ENCODE measurements around the gene C2CD5.
"Not testable (repeated sequence)": the region's sequence is repeated elsewhere in the genome, so short reads cannot be mapped to it uniquely, and the experiment has no call there.

C2CD5 gene

GRCh38 chr12:22544038-22544979, at the start of gene C2CD5:
Gene C2CD5 (minus strand): TSS chr12:22544542. CDS start chr12:22544150, 392 bp downstream.
- in situ Hi-C loops (cut with MboI; ENCODE audit: low pct_unique_long_range_greater_than_20kb, low sequenced_read_pairs): no loop called here
- DNase-seq: peak; percentile 98

- in situ Hi-C loops (cut with MboI; ENCODE audit: low pct_unique_long_range_greater_than_20kb, low sequenced_read_pairs): no loop called here
- no peak for DNase-seq
Measured at GRCh38 chr12:22593864-22594263, 49.5 kb upstream of the C2CD5 start.

GRCh38 chr12:22588817-22589216, 44.5 kb upstream of the C2CD5 start:
- in situ Hi-C loops (cut with MboI; ENCODE audit: low pct_unique_long_range_greater_than_20kb, low sequenced_read_pairs): no loop called here
- DNase-seq: no peak

GRCh38 chr12:22578328-22578727, 34.0 kb upstream of the C2CD5 start:
- in situ Hi-C loops (cut with MboI; ENCODE audit: low pct_unique_long_range_greater_than_20kb, low sequenced_read_pairs): no loop called here
- DNase-seq: no peak

GRCh38 chr12:22577667-22578066, 33.3 kb upstream of the C2CD5 start:
- no peak for DNase-seq
- in situ Hi-C loops (cut with MboI; ENCODE audit: low pct_unique_long_range_greater_than_20kb, low sequenced_read_pairs): no loop called here

GRCh38 chr12:22576473-22576872, 32.1 kb upstream of the C2CD5 start:
- in situ Hi-C loops (cut with MboI; ENCODE audit: low pct_unique_long_range_greater_than_20kb, low sequenced_read_pairs): no loop called here
- no peak for DNase-seq

- in situ Hi-C loops (cut with MboI; ENCODE audit: low pct_unique_long_range_greater_than_20kb, low sequenced_read_pairs): no loop called here
Measured at GRCh38 chr12:22576065-22576464, 31.7 kb upstream of the C2CD5 start.

GRCh38 chr12:22574921-22575320, 30.6 kb upstream of the C2CD5 start:
- no peak for DNase-seq
- in situ Hi-C loops (cut with MboI; ENCODE audit: low pct_unique_long_range_greater_than_20kb, low sequenced_read_pairs): no loop called here

More at GRCh38 chr12:22576065-22576464, 31.7 kb upstream of the C2CD5 start:
- DNase-seq: no peak

GRCh38 chr12:22573181-22573580, 28.8 kb upstream of the C2CD5 start:
- DNase-seq: no peak
- in situ Hi-C loops (cut with MboI; ENCODE audit: low pct_unique_long_range_greater_than_20kb, low sequenced_read_pairs): no loop called here

GRCh38 chr12:22569253-22569652, 24.9 kb upstream of the C2CD5 start:
- no peak for DNase-seq
- in situ Hi-C loops (cut with MboI; ENCODE audit: low pct_unique_long_range_greater_than_20kb, low sequenced_read_pairs): no loop called here

- DNase-seq: no peak
- in situ Hi-C loops (cut with MboI; ENCODE audit: low pct_unique_long_range_greater_than_20kb, low sequenced_read_pairs): no loop called here
Measured at GRCh38 chr12:22562036-22563028, 18.0 kb upstream of the C2CD5 start.

GRCh38 chr12:22554750-22555149, 10.4 kb upstream of the C2CD5 start:
- peak; percentile 87 for DNase-seq
- in situ Hi-C loops (cut with MboI; ENCODE audit: low pct_unique_long_range_greater_than_20kb, low sequenced_read_pairs): not testable (repeated sequence)

GRCh38 chr12:22551624-22552023, 7.3 kb upstream of the C2CD5 start:
- in situ Hi-C loops (cut with MboI; ENCODE audit: low pct_unique_long_range_greater_than_20kb, low sequenced_read_pairs): no loop called here
- DNase-seq: no peak

GRCh38 chr12:22545255-22545654, 913 bp upstream of the C2CD5 start:
- no peak for DNase-seq
- in situ Hi-C loops (cut with MboI; ENCODE audit: low pct_unique_long_range_greater_than_20kb, low sequenced_read_pairs): no loop called here

- in situ Hi-C loops (cut with MboI; ENCODE audit: low pct_unique_long_range_greater_than_20kb, low sequenced_read_pairs): no loop called here
- peak; percentile 51 for DNase-seq
Measured at GRCh38 chr12:22543246-22544037, 900 bp downstream of the C2CD5 start.

- in situ Hi-C loops (cut with MboI; ENCODE audit: low pct_unique_long_range_greater_than_20kb, low sequenced_read_pairs): no loop called here
- DNase-seq: peak; percentile 26
Measured at GRCh38 chr12:22541496-22542155, 2.7 kb downstream of the C2CD5 start.

GRCh38 chr12:22539055-22539454, 5.3 kb downstream of the C2CD5 start:
- in situ Hi-C loops (cut with MboI; ENCODE audit: low pct_unique_long_range_greater_than_20kb, low sequenced_read_pairs): no loop called here
- peak; percentile 95 for DNase-seq

- in situ Hi-C loops (cut with MboI; ENCODE audit: low pct_unique_long_range_greater_than_20kb, low sequenced_read_pairs): no loop called here
- DNase-seq: no peak
Measured at GRCh38 chr12:22538311-22538710, 6.0 kb downstream of the C2CD5 start.

Data from KBM-7 (cell line).